ENCODE measurements around the gene OLA1.

- TF ChIP-seq GATA3 (IDR thresholded peaks at IDR 0.05; ENCODE audit: low read depth, low read length) (no peak), GATA2 (IDR thresholded peaks at IDR 0.05; ENCODE audit: low read depth, low read length) (no peak)
These were observed 36.4 kb downstream of the OLA1 start for GRCh38 chr2:174211954-174212353.
